Epidermal melanocyte (primary cell): ENCODE data around the gene CTDSPL.
"Not testable (repeated sequence)": the region's sequence is repeated elsewhere in the genome, so short reads cannot be mapped to it uniquely, and the experiment has no call there.

Experiments
- DNase-seq: peaks from one replicate; pipeline ENCODE4 v3.0.0; 2011; ENCODE audit warnings: low spot score; ENCODE audit not compliant: insufficient read length

CTDSPL gene

GRCh38 chr3:37986479-37987314 is 125.0 kb downstream of the CTDSPL start:
- DNase-seq = no peak

DNA sequence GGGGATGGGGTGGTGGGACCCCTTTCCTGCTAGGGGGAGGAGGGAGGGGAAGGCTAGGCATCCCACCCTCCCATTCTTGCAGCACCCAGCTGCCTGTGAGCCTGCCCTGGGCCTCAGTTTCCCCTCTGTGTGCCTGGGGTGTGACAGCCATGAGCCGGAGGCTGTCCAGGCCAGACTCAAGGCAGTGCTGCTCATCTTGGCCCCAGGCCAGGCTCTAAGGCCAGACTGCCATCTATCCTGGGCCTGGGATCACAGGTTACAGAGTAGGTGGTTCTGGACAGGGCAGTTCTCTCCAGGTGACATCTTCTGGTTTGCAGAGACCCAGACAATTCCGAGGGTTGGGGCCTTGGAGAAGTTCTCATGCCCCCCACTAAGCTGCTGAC is 125.6 kb downstream of the CTDSPL start:
- no peak for DNase-seq

DNA sequence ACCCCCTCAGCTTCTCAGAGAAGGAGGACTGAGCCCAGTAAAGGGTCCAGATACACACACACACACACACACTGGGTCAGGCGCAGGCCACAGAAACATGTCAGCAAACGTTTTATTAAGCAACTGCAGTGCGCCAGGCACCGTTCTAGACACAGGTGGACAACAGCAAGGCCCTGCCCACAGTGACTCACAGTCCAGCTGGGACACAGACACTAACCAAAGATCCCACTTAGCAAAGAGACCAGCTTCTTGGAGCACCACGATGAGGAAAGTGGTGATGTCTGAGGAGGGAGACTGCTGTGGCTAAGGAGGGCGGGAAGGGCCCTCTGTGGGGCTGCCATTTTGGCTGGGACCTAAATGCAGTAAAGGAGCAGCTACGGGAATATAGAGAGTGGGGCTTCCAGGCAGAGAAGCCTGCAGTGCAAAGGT is 126.1 kb downstream of the CTDSPL start:
- DNase-seq = no peak

GRCh38 chr3:37988376-37988775 is 126.7 kb downstream of the CTDSPL start:
- not testable (repeated sequence) for DNase-seq

DNA sequence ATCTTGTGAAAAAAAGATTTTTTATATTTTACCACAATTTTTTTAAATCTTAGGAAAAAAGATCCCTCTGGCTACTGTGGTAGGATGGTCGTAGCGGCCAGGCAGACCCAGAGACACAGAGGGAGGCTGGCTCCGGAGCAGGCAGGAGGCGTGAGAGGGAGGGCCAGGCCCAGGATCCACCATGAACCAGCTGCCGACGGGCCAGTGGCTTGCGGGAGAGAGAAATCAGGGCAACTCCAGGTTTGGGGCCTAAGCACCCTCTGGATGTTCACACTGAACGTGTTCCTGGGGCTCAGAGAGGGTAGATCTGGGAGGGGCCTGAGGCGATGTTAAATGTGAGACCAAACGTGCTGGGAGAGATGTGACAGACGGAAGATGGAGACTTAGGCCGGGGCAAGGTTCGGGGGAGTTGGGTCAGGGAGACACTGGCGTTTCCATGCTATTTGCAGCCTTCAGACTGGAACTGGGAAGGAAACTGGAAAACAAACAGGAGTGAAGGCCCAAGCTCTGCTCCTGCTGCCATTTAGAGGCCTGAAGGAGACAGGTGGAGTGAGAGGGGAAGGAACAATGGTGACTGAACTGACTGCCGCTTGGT is 127.3 kb downstream of the CTDSPL start:
- DNase-seq = no peak

GRCh38 chr3:37989821-37990480 is 128.3 kb downstream of the CTDSPL start:
- no peak for DNase-seq

DNA sequence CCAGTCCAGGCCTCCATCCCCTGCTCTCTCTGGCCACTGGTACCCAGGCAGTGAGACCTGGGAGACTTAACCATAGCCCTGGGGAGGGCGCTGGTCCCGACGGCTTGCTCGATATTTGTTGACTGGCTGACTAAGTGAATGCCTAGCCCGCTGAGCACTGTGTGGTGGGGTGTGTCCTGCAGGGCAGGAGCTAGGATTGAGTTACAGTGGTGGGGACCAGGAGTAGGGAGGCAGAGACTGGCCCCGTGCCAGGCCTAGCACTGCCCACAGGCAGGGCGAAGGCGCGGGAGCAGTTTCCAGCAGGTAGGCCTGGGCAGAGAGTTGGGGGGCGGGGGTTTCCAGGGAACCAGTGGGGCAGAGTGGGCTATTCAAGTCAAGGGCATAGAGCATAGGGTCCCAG is 128.8 kb downstream of the CTDSPL start, which contains the start of gene VILL:
Gene VILL, plus strand, starts transcription at position 260 of the 400 bp plus-strand sequence. CDS start 2,887 bp downstream, outside the sequence.
- no peak for DNase-seq

GRCh38 chr3:37991109-37991508 is 129.4 kb downstream of the CTDSPL start:
- no peak for DNase-seq

DNA sequence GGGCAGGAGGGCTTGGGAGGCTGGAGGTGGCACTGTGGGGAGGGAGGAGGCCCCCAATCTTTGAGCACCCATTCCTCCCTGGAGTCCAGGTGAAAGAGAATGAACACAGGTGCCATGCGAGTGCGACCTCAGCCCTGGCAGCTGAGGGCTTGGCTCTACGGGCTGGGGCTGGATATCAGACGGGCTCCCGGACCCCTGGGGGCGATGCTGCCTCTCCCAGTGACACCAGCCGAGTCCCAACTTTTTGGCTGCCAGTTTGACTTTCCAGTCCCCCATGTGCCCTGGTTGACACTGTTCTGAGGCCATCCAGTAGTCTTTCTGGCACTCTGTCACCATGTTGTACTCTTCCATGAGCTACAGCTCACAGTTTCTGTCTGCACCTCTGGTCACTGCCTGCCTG is 130.1 kb downstream of the CTDSPL start:
- DNase-seq = no peak

DNA sequence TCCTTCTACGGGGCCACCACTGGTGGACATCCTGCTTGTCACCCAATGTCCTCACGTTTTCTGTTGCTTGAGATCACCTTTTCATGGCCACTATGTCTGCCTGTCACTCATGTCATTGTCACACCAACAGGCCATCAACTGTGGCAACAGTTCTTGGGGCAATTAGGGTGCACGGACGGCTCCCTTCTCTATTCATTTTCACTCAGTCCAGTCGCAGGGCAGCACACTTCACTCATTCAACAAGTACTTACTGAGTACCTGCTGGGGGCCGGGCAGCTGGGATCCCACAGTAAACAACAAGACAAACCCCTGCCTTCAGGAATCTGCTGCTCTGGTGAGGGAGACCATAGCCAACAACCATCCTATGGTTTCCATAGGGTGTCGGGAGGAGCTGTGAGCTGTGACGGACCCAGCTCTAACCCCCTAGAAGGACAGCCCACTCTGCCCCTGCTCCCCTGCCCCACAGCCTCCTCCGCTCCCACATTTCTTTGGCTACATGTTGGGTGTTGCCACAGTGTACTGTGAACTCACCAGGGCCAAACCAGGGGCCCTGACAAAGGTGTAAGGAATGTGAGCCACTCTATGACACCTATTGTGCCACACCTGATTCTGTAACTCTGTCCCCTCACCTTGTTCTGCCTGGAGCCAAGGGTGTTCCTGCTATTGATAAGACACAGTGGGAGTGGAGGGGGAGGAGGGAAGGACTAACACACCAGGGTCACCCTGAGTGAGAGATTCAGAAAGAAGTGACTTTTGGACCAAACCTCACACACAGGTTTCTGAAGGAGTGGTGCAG is 130.8 kb downstream of the CTDSPL start:
- no peak for DNase-seq

- no peak for DNase-seq
These were observed 131.4 kb downstream of the CTDSPL start for GRCh38 chr3:37993067-37993455.

- no peak for DNase-seq
These were observed 131.8 kb downstream of the CTDSPL start for GRCh38 chr3:37993460-37993819.

- DNase-seq = peak; percentile 64
These were observed 132.3 kb downstream of the CTDSPL start for GRCh38 chr3:37993820-37994638.

- DNase-seq = no peak
These were observed 132.9 kb downstream of the CTDSPL start for GRCh38 chr3:37994639-37994972.

DNA sequence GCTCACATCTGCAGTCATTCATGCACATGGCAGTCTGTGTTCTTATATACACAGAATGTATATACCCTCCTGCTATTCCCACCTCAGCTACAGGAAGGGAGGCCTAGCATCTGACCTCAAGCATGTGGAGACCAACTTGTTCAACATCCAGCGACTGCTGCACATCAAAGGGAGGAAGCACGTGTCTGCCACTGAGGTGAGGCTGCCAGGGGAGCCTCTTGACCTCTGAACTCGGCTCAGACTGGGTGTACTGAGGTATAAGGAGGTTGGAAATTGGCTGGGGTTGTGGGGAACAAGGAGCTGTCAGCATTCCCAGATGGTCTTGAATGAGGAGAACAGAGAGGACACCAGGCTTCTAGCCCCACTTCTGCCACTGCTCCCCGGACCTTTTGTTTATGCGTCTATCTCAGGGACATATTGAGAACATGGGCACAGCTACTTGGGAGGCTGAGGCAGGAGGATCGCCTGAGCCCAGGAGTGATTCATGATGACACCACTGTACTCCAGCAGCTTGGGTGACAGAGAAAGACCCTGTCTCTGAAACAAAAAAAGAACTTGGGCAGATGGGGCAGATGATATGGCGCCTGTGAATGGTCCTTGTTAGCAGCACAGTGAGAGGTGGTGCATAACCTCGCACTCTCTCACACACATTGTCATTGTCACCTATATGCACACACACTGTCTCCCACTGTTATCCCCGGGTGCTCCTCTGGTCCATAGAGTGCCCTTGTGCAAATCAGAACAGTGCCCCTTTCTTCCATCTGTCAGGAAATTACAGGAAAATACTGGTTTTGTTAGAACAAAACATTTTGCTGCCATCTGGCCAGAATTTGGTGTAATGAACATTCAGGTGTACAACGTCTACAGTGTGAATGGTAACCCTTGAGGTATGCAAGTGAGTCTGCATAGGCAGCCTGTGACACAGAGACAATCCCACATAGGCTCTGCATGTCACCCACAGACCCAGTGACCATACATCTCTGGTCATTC is 134.3 kb downstream of the CTDSPL start:
- DNase-seq = no peak

- DNase-seq = peak; percentile 60
These were observed 135.2 kb downstream of the CTDSPL start for GRCh38 chr3:37996785-37997301.

- DNase-seq = no peak
These were observed 135.7 kb downstream of the CTDSPL start for GRCh38 chr3:37997342-37997741.

GRCh38 chr3:37997791-37998370 is 136.2 kb downstream of the CTDSPL start:
- no peak for DNase-seq

DNA sequence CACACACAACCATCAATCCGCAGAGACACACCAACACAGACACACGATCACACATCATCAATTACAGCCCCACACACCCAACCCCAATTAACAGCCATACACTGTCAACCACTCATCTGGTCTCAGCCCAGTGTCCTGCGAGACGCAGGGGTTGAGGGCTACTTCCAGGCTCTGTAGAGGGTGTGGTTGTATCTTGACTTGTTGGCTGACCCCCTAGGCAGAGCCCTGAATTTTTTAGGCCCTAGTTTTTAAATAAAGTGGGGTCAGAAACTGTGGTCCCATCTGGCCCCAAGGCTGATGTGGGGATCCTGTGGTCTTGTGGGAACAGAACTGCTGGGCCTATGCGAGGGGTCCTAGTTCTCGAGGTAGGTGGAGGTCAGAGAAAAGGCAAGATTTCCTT is 138.2 kb downstream of the CTDSPL start:
- DNase-seq = no peak
